GM12865 (cell line): ENCODE results near the gene PRKD2.
"Not testable (repeated sequence)": the region's sequence is repeated elsewhere in the genome, so short reads cannot be mapped to it uniquely, and the experiment has no call there.

Experiments
- DNase-seq: peaks from one replicate; pipeline ENCODE4 v3.0.0; 2010; ENCODE audit warnings: low read depth
- H3K4me3 ChIP-seq: 2 replicates; pipeline ENCODE4 v1.5.1; 2011; ENCODE audit warnings: mild to moderate bottlenecking, low read depth, low read length, control low read depth
- TF ChIP-seq, protein P1 (sequence below): IDR thresholded peaks from 2 replicates; pipeline ENCODE4 v1.5.1; 2011; ENCODE audit warnings: low read length, control low read depth, low read depth, inconsistent platforms; ENCODE audit not compliant: insufficient read depth; ENCODE audit errors: missing control alignments

PRKD2 gene

DNA sequence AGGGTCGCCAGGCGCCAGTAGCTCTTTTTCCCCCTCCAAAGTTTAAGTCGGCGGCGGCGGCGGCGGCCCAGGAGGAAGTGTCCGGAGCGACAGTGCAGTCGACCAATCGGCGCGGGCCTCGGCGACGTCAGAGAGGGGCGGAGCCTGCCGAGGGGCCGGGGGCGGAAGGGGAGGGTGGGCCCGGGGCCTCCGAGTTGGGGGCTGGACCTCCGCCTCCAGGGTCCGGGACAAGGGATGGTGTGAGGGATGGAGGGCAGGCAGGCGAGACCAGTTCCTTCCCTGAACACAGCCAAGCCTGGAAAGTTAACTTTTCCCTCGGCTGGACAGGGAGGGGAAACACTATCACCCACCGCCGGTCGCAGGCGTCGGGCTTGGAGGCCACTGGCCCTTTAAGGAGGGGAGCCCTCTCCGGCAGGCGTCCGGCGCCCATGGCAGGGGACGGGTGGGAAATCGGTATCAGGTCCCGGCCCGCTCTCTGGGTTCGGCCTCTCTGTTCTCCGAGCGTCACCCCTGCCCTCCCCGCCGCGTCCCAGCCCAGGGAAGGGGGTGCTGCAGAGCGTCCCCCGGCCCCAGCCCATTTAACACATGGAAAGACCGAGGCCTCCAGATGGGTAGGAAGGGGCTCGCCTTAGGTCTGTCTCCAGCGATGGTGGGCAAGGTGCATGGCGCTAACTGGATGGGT, at the start of gene PRKD2:
Gene PRKD2 (minus strand): TSS at position 81 of the 682 bp plus-strand sequence. CDS start 744 bp downstream, outside the sequence.
- peak within 1 kb of the TSS; percentile 97 for H3K4me3 ChIP-seq
- peak; percentile 90 for DNase-seq
- TF ChIP-seq, protein P1, sequence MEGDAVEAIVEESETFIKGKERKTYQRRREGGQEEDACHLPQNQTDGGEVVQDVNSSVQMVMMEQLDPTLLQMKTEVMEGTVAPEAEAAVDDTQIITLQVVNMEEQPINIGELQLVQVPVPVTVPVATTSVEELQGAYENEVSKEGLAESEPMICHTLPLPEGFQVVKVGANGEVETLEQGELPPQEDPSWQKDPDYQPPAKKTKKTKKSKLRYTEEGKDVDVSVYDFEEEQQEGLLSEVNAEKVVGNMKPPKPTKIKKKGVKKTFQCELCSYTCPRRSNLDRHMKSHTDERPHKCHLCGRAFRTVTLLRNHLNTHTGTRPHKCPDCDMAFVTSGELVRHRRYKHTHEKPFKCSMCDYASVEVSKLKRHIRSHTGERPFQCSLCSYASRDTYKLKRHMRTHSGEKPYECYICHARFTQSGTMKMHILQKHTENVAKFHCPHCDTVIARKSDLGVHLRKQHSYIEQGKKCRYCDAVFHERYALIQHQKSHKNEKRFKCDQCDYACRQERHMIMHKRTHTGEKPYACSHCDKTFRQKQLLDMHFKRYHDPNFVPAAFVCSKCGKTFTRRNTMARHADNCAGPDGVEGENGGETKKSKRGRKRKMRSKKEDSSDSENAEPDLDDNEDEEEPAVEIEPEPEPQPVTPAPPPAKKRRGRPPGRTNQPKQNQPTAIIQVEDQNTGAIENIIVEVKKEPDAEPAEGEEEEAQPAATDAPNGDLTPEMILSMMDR, result no peak

DNA sequence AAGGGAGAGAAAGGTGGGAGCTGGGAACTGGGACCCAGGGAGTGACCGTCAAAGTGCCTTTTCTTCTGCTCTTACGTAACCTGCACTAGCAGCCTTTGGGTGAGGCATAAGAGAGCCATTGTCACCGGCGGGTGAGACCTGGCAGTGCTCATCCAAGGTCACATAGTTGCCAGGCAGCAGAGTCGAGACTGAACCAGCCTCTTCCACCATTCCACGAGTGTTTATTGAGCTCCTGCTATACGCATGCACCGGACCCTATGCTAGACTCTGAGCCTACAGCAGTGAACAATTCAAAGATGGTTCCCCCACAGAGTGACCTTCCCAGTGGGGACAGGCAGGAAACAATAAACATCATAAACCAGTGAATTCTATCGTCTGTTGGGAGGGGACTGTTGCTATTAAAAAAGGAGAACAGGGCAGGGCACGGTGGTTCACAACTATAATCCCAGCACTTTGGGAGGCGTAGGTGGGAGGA, 47.9 kb upstream of the PRKD2 start:
- no peak for DNase-seq
- H3K4me3 ChIP-seq, result no peak overlapping the region
- TF ChIP-seq, protein P1, result no peak

DNA sequence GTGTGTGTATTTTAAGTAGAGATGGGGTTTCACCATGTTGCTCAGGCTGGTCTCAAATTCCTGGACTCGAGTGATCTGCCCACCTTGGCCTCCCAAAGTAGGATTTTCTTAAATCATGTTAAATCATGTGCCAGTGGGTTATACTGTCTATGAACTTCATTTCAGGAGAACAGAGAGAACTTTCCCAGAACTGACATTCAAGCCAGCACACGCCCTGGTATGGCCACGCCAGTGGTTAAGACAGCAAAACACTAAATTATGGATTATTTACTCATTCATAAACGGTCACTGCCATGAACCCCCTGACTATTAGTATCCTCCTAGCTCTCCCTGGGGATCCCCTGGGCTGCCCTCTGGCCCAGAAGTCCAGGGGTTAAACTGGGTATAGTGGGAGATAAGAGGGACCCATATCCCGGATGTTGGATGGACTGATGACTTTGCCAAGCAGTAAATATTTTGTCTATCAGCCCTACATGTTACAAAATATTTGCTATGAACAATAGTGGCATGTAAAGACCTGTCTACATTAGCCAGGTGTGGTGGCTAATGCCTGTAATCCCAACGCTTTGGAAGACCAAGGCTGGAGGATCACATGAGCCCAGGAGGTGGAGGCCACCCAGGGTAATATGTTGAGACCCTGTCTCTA, 45.5 kb upstream of the PRKD2 start:
- no peak overlapping the region for H3K4me3 ChIP-seq
- no peak for DNase-seq
- TF ChIP-seq, protein P1, result no peak

DNA sequence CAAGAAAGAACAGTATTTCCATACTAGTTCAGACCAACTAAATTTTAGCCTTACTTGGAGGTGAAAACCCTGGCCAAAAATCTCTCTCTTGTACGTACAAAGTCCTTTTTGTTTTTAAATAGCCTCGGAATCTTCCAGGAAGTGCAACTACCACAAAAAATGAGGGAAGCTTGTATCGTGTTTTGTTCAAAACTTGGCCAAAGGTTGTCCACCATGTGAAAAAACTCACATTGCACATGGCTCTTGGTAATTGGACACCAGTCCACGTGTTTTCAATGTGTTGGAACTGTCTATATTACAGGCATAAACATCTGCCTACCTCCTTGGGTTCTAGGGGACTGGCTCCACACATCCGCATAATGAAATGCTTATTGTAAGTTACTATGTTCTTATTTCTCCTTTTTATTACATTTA, 44.5 kb upstream of the PRKD2 start:
- TF ChIP-seq, protein P1, result no peak
- DNase-seq, result no peak
- no peak overlapping the region for H3K4me3 ChIP-seq

DNA sequence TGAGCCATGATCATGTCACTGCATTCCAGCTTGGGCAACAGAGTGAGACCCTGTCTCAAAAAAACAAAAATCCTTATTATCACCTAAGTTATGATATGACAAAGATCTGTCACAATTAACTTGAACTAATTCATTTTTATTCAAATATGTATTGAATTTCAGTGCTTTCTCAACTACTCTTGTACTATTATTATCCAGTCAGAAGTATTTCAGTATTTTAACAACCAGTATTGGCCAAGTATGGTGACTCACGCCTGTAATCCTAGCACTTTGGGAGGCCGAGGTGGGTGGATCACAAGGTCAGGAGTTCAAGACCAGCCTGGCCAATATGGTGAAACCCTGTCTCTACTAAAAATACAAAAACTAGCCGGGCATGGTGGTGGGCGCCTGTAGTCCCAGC, 44.0 kb upstream of the PRKD2 start:
- H3K4me3 ChIP-seq, DNase-seq: not testable (repeated sequence)

DNA sequence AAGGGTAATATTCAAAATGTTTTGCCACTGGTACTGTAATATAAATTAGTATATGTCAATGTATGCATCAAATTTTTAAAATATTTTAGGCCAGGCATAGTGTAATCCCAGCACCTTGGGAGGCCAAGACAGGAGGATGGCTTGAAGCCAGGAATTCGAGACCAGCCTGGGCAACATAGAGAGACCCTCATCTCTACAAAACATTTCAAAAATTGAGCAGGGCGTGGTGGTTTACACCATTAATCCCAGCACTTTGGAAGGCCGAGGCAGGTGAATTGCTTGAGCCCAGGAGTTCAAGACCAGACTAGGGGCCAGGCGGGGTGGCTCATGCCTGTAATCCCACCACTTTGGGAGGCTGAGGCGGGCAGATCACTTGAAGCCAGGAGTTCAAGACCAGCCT, 43.4 kb upstream of the PRKD2 start:
- DNase-seq, result no peak
- H3K4me3 ChIP-seq, result no peak overlapping the region
- TF ChIP-seq, protein P1, result no peak

DNA sequence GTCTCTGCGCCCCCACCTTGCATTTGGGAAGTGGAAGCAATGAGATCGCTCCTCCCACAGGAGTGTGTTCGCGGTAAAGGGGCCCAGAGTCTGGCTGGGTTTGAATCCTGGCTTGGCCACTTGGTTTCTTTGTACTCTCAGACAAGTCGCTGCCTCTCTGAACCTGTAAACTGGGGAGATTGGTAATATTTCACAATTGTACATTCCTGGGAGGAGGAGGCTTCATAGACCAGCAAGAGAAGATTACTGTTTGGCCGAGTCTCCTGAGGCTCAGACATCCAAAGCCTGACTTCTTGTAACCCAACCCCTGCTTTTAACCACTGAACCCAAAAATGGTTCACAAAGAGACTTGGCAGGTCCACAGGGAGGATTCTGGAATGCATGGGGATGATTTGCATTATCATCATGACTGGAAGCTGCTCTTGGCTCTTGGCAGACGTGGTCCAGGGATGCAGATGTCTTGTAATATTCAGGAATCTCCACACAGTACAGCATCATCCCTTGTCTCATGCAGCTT, 43.0 kb upstream of the PRKD2 start:
- TF ChIP-seq, protein P1, result no peak
- H3K4me3 ChIP-seq, result no peak overlapping the region
- DNase-seq, result no peak
